HG03520 (cell line): ENCODE measurements around the gene ASIC3.

Experiments
- ATAC-seq: cut with Tn5 transposase; IDR thresholded peaks from one replicate; pipeline ENCODE4 v1.9.1; 2021; ENCODE audit warnings: mild to moderate bottlenecking, moderate library complexity; ENCODE audit not compliant: unreplicated experiment

The ASIC3 gene

DNA sequence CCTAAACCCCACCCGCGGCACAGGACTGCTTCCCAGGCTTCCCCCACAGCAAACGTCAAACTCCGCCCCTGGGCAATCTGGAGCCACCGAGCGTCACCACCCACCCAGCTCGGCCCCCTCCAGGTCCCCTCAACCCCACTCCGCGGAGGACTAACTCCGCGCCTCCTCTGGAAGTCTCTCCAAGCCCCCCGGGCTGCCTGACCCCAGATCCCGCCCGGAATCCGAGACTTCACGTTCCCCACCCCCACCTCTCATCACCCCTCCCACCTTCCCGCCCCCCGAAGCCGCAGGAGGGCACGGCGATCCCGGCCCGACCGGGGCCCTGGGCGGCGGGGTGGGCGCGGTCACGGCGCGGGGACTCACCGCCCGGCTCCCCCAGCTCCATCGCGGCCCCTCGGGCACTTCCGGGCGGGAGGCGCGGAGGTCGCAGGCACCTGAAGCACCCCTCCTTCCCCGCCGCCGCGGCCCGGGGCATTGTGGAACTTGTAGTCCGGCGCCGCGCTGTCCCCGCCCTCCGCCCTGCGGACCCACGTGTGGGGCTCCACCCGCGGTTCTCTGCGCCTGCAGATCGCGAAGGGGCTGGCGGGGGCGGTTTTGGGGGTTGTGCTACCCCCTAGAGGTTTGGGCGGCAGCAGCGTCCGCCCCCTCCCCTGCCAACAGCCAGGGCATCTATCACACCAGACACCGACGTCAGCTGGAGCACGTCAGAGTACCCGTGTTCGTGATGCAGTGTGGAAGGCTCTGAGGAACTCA lies 34.9 kb downstream of the ASIC3 start, which contains the start of gene TMUB1:
TSS of gene TMUB1 (minus strand) at position 423 of the 753 bp plus-strand sequence. CDS start 930 bp downstream, outside the sequence.
- ATAC-seq: peak; percentile 39

DNA sequence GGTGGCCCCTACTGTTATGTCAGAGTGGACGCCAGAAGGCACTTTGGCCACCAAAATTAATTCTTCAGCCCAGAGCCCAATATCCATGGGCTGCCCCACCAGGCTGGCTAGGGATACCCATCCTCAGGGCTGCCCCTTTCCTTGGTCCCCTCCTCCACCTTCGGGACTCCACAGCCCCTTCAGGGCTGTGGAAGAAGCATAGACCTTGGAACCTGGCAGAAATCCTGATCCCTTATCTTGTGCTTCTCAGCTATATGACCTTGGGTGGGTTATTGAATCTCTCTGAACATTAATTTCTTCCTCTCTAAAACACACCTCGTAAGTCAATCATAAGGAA lies 35.5 kb downstream of the ASIC3 start:
- no peak for ATAC-seq

DNA sequence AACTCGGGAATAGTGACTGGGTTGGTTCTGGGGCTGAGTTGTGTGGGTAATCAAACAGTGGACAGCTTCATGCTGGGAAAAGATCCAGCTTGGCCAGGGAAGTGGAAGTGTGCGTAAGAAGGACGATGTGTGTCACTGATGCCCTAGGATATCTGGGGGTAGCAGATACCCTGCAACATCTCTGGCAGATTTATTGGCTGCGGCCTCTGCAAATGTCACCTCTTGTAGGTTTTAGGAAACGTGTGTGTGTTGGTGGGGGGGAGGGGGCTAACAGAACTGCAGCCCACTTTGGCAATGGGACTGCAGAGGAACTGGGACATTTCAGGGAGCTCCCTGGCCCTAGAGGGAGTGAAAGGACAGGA lies 37.0 kb downstream of the ASIC3 start:
- no peak for ATAC-seq

DNA sequence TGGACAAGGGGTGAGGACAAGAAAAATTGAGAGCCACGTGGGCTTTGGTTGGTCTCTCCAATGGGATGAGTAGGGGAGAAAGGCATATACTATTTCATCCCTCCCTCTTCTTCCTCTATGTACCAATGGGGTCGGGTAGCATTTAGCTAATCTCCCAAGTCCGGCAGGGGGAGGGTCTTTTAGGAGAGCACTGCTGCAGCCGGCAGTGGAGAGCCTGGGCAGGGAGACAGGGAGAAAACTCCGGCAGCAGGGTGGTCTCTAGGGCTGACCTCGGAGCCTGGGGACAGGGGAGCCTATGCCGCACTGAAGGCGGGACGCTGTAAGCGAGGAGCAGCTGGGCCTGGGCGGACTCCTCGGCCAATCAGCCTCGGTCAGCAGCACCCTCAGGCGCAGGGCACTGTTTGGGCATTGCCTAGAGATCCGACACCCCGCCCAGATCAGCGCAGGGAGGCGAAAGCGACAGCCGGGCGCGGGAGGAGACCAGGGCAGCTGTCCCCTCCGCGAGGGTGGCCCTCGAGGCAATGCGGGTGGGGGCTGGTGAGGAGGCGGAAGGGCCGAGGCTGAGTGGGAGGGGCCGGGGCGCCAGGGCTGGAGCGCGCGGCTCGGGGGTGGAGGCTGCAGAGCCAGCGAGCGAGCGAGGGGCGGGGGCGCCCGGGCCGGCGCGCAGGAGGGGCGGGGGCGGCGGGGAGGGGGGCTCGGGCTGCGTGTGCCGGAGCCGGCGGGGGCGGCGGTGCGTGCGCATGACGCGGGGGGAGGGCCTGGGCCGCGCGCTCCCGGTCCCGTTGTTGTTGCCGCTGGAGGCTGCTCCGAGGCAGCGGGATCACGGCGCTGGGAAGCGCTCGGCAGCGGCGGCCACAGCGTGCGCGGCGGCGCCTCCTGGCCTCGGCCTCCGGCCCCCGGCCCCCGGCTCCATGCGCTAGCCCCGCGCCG lies 37.6 kb downstream of the ASIC3 start, which contains the start of gene AGAP3:
TSS of gene AGAP3 (plus strand) at position 785 of the 930 bp plus-strand sequence. CDS start 267 bp downstream, outside the sequence.
- peak; percentile 36 for ATAC-seq

DNA sequence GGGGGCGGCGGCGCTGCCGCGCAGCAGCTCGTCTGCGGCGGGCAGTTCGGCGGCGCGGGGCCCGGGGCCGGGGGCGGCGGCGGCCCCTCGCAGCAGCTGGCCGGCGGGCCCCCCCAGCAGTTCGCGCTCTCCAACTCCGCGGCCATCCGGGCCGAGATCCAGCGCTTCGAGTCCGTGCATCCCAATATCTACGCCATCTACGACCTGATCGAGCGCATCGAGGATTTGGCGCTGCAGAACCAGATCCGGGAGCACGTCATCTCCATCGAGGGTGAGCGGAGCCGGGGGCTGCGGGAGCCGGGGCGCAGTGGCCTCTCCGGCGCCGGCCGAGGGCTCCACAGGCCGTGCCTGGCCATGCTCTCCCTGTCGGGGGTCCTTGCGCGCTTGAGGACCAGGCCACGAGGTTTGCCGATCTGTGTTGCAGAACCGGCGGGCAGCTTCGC lies 38.5 kb downstream of the ASIC3 start:
- ATAC-seq: no peak

DNA sequence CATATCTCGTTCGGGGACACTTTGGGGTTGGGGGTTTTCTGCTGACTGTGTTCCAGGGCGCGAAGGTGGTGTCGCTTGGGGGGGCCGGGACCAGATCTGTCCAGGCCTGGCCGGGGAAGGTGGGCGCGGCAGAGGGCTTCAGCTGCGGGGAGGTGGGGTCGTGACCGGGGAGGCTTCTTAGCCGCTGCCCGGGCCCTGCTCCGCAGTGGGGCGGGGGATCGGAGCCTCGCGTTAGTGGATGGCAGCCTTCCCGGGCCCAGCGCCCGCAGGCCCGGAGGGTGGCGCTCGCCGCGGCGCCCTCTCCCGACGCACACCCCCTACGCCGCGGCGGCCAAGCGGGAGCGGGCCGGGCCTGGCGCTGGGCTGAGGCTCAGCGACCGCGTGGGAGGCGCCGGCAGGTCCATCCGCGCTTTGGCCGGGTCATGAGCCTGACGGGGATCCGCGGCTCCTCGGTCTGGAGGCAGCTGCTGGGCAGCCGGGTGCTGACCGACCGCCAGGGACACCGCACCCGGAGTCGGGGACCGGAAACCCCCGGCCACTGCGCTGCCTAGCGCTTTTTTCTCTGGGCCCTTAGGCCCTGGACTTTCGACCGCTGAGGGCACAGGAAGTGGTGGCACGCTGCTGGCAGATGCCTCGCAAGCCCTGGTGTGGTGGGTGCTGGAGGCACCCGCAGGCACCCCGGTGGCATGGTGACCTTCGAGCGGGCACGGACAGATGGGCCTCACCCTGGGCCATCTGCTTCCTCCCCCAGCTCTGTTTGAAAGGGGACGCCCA lies 39.1 kb downstream of the ASIC3 start:
- no peak for ATAC-seq

DNA sequence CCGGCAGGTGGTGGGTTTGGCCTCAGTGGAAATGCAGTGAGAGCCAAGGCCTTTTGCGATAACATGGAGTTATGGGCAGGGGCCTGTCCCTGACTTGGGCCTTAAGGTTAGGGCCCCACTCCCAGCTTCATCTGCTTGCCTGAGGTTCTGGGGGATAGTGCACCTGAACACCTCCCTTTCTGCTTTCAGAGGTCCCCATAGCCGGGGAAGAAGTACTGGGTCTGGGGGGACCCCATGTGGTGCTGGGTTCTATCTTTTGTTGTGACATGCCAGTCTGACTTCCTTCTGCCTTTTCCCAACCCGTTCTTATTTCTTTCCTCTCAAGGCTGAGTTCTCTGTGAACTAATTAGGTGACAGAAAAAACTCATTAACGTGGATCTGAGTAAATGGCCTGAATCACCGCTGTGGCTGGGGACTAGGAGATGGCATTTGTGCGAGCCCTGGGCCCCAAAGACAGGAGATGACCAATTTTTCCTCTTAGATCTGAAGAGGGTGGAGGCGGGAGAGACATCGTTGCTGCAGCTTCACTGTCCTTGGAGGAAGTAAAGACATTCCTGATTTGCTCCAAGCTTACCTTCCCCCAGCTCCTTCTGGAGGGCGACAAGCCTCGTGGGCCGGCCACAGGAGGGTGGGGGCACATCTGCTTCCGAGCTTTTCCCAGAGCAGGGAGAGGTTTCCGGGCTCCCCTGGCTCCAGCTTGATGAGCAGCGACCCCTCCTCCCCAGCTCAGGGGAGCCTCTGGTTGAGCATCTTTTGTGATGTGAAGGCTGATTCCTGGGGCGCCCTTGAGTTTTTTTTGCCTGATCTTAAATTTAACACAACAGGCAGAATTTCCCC lies 39.9 kb downstream of the ASIC3 start:
- ATAC-seq: no peak

DNA sequence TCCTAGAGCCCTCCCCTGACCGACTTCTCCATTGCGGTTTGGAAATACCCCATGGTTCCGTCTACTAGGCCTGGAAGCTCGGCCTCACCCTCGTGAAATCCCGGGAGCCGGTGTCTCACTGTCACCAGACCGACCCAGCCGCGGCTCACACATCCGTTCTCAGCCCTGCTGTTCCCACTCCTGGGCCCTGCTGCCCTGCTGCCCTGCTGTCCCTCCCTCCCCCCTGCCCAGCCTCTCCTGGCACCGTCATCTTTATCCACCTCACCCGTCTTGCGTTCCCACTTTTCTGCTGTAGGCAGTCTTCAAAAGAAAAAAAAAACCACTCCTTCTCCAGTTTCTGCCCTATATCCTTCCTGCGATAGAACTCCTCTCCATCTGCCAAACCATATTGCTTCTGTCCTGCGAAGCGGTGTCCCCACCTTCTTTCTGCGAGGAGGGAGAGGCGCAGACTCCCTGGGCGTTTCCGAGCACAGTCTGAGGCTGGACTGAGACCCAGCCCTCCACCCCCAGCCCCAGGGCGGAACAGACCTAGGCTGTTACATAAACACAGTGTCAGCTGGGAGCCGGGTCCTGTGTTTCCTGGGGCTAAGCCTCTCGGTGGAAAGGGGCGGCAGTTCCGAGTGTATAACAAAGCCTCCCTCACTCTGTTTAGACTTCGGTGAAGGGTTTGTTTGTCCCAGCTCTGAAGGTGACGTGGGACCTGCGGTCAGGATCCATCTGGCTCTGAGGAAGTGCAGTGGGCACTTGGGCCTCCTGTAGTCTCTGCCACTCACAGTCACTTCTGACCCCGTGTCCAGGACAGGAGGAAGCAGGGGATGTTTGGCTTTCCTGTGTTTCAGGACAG lies 40.7 kb downstream of the ASIC3 start:
- ATAC-seq: no peak

DNA sequence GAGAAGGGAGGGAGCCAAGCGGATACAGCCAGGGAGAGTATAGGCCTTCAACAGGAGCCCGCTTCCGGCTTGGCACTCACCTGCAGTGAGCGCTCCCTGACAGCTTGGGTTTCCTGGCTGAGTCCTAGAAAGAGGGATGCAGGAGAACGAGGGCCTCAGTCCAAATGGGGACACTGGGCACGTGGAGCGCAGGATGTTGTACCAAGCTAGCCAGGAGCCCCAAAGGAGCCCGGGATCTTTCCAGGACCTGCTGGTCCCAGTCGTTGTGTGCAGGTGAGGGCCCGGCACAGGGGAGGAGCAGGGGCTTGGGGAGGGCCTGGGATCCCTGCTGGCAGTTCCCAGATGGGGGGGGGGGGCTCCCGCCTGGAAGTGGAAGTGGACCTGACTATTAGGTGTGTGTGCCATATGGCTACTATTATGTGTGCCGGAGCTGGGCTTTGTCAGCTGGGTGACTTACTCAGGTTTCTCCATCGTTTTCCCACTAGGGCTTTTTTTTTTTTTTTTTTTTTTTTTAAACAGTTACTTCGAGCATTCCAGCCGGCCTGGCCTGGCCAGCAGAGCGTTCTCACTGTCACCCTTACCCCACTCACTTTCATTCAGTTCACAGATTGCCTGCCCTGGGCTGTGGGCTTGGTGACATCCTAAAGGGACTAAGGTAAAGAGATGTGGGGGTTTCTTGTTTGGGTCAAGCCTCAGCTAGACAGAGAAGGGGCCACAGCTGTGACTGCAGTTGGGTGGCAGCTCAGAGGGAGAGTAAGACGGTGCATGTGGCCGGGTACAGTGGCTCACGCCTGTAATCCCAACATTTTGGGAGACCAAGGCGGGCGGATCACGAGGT lies 41.8 kb downstream of the ASIC3 start:
- ATAC-seq: no peak

DNA sequence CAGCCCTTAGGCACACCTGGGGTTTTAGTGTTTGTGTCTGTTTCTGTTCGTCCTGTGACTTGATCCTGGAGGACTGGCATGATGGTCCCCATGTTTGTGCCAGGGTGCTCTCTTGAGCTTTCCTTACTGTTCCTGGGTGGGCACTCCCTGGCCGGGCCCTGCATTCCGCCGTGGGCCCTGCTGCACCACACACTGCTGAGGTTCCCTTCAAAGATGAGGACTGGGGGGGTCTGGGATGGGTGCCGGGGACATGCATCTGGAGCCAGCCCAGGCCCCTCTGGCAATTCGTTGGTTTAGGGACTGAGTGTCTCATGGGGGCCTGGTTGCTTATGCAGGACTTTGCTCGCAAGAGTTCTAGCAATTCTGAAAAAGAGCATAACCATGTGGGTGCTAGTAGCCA lies 42.7 kb downstream of the ASIC3 start:
- ATAC-seq: no peak

DNA sequence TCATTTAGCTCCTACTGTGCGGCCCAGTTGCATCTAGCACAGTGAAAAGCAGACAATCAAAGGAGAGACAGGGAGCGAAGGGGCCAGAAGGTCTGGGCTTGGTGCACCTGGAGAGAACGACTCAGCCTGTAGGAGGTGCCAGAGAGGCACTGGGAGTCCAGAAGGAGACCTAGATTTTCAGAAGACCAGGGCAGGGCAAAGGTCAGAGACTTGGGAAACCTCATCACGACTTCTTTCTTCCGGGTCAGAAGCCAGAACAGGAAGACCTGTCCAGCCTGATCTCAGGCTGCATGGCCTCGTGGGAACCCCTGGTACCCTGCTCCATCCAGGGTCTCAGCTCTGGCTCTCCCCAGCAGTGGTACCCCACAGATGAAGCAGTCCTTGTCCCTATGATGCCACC lies 43.1 kb downstream of the ASIC3 start:
- no peak for ATAC-seq

DNA sequence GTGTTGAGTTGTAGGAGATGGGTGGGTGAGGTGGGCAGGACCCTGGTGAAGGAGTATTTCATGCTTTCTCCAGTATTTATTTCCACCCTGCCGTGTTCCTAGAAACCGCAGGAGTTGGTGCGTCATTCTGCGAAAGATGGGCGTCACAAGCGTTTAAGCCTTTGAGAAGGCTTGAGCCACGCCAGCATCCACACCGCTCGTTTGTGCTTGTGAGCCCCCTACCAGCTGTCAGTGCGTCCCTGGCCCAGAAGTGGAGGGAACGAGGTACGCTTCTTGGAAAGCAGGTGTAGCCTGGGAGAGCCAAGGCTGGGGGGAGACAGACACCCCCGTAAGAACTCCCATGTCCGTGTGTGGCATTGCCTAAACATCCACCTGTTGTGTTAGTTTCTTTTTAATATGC lies 43.7 kb downstream of the ASIC3 start:
- ATAC-seq: no peak

DNA sequence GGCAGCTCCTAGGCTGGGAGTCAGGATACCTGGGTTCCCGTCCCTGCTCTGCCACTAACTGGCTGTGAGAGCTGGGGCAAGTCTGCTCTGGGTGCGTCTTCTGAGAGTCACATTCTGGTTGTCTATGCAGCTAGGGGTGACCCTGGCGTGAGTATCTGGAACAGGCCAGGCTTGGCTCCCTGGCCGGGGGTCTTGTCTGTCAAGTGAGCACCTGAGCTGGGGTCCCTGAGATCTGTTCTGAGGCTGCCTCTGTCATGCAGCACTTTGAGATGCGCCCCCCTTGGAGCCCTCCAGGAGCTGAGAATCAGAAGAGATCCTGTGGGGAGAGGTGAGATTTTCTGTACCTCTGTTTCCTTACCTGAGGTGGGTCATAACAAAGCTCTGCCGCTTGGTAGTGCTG lies 45.4 kb downstream of the ASIC3 start:
- ATAC-seq: no peak

DNA sequence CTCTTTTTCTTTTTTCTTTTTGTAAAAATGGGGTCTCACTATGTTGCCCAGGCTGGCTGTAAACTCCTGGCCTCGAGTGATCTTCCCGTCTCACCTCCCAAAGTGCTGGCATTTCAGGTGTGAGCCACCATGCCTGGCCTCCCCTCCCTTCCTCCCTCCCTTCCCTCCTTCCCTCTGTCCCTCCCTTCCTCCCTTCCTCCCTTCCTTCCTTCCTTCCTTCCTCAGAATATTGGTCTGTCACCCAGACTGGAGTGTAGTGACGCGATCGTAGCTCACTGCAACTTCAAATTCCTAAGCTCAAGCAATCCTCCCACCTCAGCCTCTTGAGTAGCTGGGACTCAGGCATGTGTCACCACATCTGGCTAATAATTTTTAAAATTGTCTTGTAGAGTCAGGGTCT lies 46.3 kb downstream of the ASIC3 start:
- no peak for ATAC-seq

DNA sequence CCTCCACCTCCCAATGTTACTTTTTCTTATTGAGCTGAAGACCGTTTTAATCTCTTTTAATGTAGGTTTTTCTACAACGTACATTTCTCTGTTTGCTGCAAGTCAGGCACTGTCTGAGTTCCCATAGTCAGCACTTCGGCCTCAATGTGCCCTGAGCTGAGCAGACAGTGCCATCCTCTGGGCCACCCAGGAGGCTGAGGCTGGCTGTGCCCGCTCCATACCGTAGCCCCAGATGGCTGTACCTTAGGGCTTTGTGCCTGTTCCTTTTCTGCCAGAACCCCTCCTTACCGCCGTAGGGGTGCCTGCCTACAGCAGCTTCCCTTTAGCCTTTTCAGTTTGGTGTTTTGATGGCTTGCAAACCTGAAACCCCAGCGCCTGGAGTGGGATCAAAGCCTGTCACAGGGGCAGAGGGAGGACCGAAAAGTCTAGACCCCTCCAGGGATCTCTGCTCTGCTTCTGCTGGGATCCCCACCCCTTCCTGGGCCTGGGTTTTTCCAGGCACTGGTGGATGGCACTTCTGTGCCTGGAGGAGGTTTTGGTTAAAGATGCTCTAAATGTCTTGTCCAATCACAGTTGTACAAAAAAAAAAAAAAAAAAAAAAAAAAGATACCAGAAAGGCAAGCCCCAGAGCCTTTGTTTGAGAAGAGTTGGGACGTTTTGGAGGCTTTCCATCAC lies 46.9 kb downstream of the ASIC3 start:
- ATAC-seq: no peak

DNA sequence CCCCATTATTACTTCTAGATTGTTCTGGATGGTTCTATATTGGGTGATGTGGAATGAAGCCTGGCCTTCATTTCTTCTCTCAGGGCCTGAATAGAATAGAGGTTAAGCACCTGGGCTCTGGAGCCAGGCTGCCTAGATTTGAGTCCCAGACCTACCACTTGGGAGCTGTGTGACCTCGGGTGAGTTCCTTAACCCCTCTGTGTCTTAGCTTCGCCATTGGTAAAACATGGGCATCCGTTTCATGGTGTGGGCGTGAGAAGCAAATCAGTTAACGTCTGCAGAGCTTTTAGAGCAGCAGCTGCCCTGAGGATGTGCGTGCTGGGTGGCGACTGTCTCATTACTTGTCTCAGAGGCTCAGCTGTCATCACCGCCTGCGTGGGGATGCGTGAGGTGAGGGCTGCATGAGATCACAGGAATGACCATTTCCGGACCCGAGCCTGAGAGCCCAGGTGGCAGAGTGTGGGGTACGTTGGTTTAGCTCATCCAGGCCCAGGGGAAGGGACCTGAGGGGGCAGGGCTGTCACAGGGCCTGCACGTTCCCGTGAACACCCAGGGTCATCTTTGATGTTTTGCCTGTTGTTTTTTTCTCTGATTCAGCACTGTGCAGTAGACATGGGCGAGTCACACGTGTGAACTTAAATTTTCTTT lies 47.6 kb downstream of the ASIC3 start:
- no peak for ATAC-seq

DNA sequence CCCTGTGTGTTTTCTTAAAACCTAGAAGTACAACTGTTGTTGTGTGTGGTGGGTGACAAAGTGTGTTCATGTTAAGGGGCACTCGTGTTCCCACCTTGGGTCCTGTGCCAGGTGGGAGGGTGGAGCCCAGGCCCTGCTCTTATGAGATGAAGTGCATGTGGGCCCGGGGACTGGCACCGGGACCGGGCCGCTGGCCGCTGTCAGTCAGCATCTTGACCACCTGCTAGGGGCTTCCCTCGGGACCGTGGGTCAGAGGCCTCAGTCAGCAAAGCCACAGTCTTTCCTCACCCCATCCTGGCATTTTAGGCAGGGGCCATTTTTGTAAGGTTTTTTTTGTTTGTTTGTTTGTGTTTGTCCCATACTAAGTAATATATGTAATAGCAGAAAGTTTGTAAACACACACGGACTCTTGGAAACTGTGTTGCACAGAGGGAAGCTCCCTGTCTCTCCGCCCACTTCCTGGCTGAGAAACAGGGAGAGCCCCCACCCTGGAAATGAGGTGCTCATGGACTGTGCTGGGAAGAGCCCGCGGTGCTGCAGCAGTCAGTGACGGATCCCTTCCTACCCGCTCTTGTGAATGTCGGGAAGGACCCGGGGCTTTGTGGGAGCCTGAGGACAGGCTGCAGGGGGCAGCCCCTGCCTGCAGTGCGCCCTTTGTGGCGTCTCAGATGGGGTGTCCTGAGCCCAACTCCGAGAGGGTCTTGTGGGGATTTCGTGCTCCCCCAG lies 51.3 kb downstream of the ASIC3 start:
- ATAC-seq: no peak
